Middle frontal gyrus (tissue), 1 donor: ENCODE measurements around the gene PCNT.
"Not testable (repeated sequence)": the region's sequence is repeated elsewhere in the genome, so short reads cannot be mapped to it uniquely, and the experiment has no call there.

Experiments used
- DNase-seq: peaks from one replicate; pipeline ENCODE4 v3.0.0-alpha.2; 2015; ENCODE audit warnings: low spot score; ENCODE audit errors: extremely low spot score

Gene PCNT

DNA sequence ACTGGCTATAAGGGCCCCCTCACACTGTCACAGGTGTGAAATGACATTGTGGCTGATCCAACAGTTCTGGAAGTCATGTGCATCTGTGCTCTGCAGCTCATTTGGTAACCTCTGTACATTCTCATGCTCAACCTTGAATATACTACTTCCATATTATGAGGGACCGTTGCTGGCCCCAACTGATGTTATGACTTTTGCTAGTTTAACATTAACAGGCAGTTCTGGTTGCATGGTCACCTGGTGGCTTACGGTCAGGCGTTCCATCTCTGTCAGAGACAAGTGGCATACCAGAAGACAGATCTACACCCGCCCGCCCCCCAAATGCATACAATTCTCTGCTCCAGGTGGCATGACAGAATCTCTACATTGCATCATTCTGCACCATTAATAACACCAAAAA lies 128.8 kb downstream of the PCNT start:
- DNase-seq = no peak

DNA sequence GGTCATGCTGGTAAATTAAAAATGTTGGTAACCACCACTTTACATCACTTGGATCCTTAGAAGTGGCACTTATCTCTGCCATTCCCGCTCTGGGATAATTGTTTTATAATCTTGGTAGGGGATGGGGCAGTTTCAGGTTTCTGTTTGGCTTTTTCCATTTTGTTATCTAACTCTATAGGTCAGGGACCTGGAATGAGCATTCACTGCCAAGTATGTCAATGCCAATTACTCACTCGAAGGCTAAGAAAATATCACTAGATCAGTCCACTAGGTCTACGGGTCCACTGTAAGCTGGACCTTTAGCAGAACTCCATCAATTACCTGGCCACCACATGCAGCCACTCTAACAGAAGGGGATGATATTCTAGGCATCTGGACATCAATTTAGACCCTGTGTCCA lies 130.2 kb downstream of the PCNT start:
- DNase-seq = no peak

GRCh38 chr21:46454634-46455390 lies 130.9 kb downstream of the PCNT start:
- DNase-seq = peak; percentile 36

- DNase-seq = peak; percentile 57
Observed at GRCh38 chr21:46455575-46456385, 131.8 kb downstream of the PCNT start.

DNA sequence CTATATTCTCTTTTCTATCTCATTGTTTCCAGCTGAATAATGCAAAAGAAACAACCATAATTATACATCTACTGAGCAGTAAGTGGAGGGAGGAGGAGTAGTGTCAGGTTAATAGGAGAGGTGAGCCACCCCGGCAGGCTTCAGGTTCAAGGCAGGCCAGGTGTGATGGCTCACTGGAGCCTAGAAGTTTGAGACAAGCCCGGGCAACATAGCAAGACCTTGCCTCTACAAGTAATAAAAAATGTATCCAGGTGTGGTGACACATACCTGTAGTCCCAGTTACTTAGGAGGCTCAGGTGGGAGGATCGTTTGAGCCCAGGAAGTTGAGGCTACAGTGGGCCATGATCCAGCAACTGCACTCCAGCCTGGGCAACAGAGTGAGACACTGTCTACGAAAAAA lies 132.8 kb downstream of the PCNT start:
- no peak for DNase-seq

DNA sequence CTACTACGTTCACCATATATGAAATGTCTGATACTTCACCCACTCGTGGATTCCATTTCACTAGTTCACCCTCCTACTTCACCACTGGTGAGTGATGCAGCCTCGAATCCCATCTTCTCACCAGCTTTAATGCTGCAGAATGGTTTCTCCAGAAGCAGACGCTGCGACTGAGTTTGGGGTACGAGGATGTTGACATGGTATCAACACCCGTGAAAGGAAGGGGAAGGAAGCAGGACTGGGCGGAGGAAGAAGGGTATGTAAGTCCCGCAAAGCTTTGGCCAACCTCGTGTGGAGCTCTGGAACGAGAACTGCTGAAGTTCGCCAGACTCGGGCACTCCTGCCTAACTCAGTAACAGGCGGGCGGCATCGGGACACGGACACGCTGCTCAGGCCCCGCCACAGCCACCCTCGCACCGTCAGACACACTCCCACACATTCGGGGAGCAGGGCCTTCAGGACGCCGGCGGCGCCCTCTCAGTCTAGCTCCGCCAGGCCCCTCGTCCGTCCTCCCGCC lies 133.9 kb downstream of the PCNT start:
- no peak for DNase-seq

GRCh38 chr21:46458315-46459023 lies 134.5 kb downstream of the PCNT start, which contains the start of gene DIP2A:
Gene DIP2A, plus strand, starts transcription at chr21:46458891. Its CDS starts 241 bp downstream, at chr21:46459132.
- DNase-seq = peak; percentile 93

DNA sequence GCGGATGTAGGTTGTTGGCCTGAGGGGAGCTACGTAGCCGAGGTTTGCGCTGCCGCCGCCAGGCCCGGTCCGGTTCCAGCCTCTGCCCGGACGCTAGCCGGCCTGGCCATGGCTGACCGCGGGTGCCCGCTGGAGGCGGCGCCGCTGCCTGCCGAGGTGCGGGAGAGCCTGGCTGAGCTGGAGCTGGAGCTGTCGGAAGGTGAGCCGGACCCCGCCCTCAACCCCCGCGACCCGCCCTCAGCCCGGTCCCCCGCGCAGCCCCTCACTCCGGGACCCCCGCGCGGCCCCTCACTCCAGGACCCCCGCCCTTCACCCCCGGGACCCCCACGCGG lies 135.0 kb downstream of the PCNT start:
- no peak for DNase-seq

- DNase-seq = no peak
Observed at GRCh38 chr21:46459356-46460112, 135.6 kb downstream of the PCNT start.

GRCh38 chr21:46461909-46462308 lies 138.0 kb downstream of the PCNT start:
- DNase-seq = no peak

DNA sequence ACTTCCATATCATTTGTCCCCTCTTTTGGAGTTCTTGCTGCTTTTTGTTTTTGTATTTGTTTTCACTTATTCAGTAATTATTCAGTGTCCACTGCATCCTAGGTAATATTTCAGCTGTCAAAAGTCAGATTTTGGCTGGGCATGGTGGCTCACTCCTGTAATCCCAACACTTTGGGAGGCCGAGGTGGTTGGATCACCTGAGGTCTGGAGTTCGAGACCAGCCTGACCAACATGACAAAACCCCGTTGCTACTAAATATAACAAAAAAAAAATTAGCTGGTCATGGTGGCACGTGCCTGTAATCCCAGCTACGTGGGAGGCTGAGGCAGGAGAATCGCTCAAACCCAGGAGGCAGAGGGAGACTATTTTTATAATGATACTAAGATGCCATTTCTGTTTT lies 141.2 kb downstream of the PCNT start:
- not testable (repeated sequence) for DNase-seq

DNA sequence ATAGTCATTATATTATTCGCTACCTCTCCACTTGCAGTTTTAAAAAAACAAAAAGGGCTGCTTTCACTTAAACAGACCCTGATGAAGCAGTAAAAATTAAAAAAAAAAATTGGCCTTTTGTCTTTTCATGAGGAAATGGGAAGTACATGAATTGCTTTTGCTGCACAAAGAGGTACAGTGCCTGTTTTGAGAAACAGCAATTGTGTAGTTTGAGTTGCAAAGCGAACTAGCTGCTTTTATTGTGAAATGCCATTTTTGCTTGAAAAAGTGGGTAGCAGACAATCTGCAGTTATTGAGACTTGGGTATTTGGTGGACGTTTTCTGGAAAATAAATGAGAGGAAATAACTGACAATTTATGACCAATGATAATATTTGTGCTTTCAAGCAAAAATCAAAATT lies 141.7 kb downstream of the PCNT start:
- DNase-seq = no peak

- no peak for DNase-seq
Observed at GRCh38 chr21:46468108-46468774, 144.3 kb downstream of the PCNT start.

GRCh38 chr21:46469275-46469674 lies 145.3 kb downstream of the PCNT start:
- no peak for DNase-seq

- no peak for DNase-seq
Observed at GRCh38 chr21:46471514-46471913, 147.6 kb downstream of the PCNT start.

- no peak for DNase-seq
Observed at GRCh38 chr21:46472246-46472645, 148.3 kb downstream of the PCNT start.

GRCh38 chr21:46474382-46474781 lies 150.4 kb downstream of the PCNT start:
- DNase-seq = no peak

GRCh38 chr21:46475296-46475695 lies 151.3 kb downstream of the PCNT start:
- DNase-seq = no peak

DNA sequence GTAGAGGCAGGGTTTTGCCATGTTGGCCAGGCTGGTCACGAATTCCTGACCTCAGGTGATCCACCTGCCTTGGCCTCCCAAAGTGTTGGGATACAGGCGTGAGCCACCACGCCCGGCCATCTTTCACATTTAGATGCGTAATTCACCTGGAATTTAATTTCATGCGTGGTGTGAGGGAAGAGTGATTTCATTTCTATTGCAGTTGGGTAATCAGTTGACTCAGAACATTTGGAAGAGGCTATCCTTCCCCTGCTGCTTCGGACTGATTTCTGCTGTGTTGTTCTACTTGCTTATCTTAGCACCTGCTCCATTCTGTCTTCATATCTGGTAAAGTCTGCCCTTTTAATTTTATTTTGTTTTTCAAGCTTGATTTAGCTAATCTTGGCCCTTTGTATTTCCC lies 153.8 kb downstream of the PCNT start:
- no peak for DNase-seq

DNA sequence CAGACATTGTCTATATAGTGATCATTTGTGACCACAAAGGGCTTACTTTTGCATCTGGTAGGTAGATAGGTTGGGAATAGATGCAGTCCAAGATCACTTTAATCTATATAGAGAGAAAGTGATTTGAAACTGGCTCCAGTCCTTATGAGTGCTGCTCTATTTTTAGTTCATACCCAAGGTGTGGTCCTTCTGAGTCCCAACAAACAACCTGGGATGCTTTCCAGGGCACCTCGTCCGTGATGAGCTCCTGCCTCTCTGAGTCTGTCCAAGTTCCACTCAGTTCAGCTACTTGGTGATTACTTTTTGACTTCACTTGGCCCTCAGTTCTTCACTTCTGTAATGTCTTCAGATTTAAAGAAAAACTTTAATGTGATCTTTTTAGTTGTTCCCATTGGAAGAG lies 155.0 kb downstream of the PCNT start:
- DNase-seq = no peak

- DNase-seq = no peak
Observed at GRCh38 chr21:46480466-46480865, 156.5 kb downstream of the PCNT start.
